Mesothelial cell of epicardium (in vitro differentiated cells): Measurements from ENCODE around the gene LRFN3. TPM values are rescaled to one million over a fixed set of nuclear protein-coding genes. Genes with fewer than 3 reads are reported as not detected.

Experiments
- DNase-seq, 2 experiments: peaks; one replicate each; pipeline ENCODE4 v3.0.0; 2021; ENCODE audit warnings: low spot score in 2 of 2; ENCODE audit not compliant: unreplicated experiment in 2 of 2
- H3K27ac Mint-ChIP-seq: 2 replicates; pipeline ENCODE4 v1.8.0; 2021; ENCODE audit warnings: mixed read lengths
- H3K27me3 Mint-ChIP-seq: 2 replicates; pipeline ENCODE4 v1.8.0; 2021; ENCODE audit warnings: low read depth, mixed read lengths
- H3K36me3 Mint-ChIP-seq: 2 replicates; pipeline ENCODE4 v1.8.0; 2021; ENCODE audit warnings: mixed read lengths
- H3K4me1 Mint-ChIP-seq: 2 replicates; pipeline ENCODE4 v1.8.0; 2021; ENCODE audit warnings: mixed read lengths
- H3K4me3 Mint-ChIP-seq: 2 replicates; pipeline ENCODE4 v1.8.0; 2021; ENCODE audit warnings: mild to moderate bottlenecking, moderate library complexity, mixed read lengths
- H3K9me3 Mint-ChIP-seq: 2 replicates; pipeline ENCODE4 v1.8.0; 2021; ENCODE audit warnings: mixed read lengths
- total RNA-seq: library from RNA; stranded (reverse); gene quantifications from 3 replicates; pipeline ENCODE4 v1.2.1, GENCODE V29; 2021
- TF ChIP-seq, protein P1 (sequence below): fragments of 200-600 bp; sonication (generic); IDR thresholded peaks from one replicate; pipeline ENCODE4 v1.5.0; 2021; ENCODE audit warnings: antibody characterized with exemption; ENCODE audit not compliant: unreplicated experiment

LRFN3 gene
- total RNA-seq, 1 donor from 2014 or later, result 25.7 TPM

DNA sequence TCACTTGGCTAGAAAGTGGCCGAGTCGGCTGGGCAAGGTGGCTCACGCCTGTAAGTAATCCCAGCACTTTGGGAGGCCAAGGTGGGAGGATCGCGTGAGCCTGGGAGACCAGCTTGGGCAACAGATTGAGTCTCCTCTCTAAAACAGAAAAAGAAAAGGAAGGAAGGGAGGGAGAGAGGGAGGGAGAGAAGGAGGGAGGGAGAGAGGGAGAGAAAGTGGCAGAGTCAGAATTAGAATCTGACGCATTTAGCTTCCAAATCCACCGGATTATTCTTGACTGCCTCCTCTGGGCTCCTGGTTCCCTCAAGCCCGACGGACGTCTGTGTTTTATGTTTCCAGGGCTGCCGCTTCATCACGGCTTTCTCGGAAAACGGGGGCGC is 22.5 kb downstream of the LRFN3 start:
- Mint-ChIP-seq H3K9me3 (peaks cover 5% of the 10 kb centered on the region), H3K27me3 (peaks cover 74% of the 10 kb centered on the region), H3K27ac (no peak overlapping the region), H3K36me3 (no peaks in the 10 kb centered on the region), H3K4me1 (no peaks in the 10 kb centered on the region), H3K4me3 (no peak overlapping the region)
- no peak for DNase-seq
- TF ChIP-seq, protein P1, sequence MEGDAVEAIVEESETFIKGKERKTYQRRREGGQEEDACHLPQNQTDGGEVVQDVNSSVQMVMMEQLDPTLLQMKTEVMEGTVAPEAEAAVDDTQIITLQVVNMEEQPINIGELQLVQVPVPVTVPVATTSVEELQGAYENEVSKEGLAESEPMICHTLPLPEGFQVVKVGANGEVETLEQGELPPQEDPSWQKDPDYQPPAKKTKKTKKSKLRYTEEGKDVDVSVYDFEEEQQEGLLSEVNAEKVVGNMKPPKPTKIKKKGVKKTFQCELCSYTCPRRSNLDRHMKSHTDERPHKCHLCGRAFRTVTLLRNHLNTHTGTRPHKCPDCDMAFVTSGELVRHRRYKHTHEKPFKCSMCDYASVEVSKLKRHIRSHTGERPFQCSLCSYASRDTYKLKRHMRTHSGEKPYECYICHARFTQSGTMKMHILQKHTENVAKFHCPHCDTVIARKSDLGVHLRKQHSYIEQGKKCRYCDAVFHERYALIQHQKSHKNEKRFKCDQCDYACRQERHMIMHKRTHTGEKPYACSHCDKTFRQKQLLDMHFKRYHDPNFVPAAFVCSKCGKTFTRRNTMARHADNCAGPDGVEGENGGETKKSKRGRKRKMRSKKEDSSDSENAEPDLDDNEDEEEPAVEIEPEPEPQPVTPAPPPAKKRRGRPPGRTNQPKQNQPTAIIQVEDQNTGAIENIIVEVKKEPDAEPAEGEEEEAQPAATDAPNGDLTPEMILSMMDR, result no peak

DNA sequence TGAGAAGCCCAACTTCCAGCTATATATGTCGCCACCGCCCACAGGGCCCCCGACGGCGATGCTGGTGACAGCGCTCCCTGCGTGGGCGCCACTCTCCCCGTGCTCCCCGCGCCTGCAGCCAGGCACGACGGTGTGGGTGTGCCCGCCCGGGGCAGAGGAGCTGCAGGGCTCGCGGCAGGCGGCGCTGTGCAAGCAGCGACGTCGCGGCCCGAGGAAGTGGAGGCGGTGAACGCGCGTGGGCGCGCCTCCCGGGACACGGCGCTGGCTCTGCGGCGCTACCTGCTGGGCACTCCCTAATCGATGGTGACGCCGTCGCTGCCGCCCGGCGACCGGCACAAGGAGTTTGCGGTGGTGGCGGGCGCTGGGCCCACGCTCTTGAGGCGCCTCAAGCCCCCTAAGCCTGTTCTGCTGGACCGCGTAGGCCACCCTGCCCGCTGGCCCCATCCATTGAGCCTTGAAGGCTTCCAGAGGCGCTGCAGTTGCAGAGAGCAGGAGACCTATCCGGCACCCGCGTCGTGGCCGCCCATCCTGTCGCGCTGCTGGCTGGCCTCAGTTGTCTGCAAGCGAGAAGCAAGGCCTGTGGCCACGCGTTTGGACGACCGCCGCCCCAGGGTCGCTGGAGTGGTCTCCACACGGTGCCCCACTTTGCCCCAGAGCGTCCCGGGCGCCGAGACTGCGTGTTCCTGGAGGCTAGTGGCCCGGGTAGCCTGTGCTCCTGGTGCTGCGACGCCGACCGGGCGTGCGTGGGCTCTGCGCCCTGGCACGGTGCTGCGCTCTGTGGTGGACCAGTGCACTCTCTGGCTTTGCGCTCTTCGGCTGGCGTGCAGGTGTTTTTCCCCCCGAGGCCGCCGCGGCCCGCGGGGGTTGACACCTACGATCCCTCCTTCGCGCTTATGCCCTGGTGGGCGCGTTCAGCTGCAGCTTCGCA is 23.1 kb downstream of the LRFN3 start:
- TF ChIP-seq, protein P1, result no peak
- Mint-ChIP-seq H3K27me3 (peaks cover 69% of the 10 kb centered on the region), H3K4me3 (no peak overlapping the region), H3K9me3 (peaks cover 5% of the 10 kb centered on the region), H3K36me3 (no peaks in the 10 kb centered on the region), H3K4me1 (no peaks in the 10 kb centered on the region), H3K27ac (no peak overlapping the region)
- no peak for DNase-seq

DNA sequence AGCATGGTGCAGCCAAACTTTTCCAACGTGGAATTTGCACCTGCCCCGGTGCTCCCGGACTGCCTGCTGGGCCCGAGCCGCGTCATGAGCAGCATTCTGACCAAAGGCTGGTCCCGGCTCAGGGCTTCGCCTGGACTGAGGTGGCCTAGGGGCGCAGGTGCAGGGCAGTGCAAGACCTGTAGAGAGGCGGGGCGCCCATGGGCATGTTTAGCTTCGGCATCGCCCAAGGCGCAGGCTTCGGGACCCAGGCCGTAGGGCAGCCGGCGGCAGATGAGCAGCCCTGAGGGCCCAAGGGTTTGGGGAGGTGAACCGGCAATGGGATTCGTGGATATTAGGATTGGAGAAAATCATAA is 23.8 kb downstream of the LRFN3 start:
- no peaks in the 10 kb centered on the region for H3K36me3 Mint-ChIP-seq
- H3K27ac Mint-ChIP-seq, result no peak overlapping the region
- H3K4me3 Mint-ChIP-seq, result no peak overlapping the region
- DNase-seq, result no peak
- peaks cover 68% of the 10 kb centered on the region for H3K27me3 Mint-ChIP-seq
- no peaks in the 10 kb centered on the region for H3K4me1 Mint-ChIP-seq
- peaks cover 5% of the 10 kb centered on the region for H3K9me3 Mint-ChIP-seq
- TF ChIP-seq, protein P1, result no peak

DNA sequence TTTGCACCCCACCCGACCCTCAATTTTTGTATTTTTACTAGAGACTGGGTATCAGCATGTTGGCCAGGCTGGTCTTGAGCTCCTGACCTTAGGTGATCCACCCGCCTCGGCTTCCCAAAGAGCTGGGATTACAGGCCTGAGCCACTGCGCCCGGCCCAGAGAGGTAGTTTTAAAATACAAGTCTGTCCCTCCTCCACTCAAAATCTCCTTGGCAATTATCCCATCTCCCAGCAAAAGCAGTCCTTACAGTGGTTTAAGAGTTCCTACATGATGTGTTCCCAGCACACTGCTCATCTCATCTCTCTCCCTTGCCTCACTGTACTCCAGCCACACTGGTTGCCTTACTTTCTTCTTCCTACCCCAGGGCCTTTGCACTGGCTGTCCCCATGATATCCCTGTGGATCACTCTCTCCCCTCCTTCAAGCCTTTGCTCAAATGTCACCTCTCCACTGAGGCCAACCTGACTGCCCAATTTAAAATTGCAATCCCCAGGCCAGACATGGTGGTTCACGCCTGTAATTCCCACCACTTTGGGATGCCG is 24.3 kb downstream of the LRFN3 start:
- no peak overlapping the region for H3K4me3 Mint-ChIP-seq
- H3K9me3 Mint-ChIP-seq, result peaks cover 5% of the 10 kb centered on the region
- TF ChIP-seq, protein P1, result no peak
- no peaks in the 10 kb centered on the region for H3K4me1 Mint-ChIP-seq
- no peak overlapping the region for H3K27ac Mint-ChIP-seq
- DNase-seq, result no peak
- peaks cover 66% of the 10 kb centered on the region for H3K27me3 Mint-ChIP-seq
- no peaks in the 10 kb centered on the region for H3K36me3 Mint-ChIP-seq

DNA sequence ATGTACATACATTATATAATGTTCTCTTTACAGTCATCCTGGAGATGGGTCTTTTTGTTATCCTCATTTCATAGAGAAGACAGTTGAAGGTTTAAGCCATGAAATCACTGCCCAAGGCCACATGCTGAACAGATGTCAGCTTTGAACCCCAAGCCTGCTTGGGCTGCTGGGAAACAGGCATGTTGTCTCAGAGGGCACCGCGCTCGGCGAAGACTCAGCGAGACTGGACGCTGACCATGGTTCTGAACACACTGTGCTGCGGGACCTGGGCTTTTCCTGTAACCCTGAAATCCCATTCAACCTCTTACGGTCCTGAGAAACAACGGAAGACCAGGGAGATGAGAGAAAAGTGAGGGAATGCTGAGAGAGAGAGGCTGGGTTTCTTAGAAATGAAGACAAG is 27.3 kb downstream of the LRFN3 start:
- TF ChIP-seq, protein P1, result no peak
- H3K27me3 Mint-ChIP-seq, result peaks cover 53% of the 10 kb centered on the region
- H3K4me3 Mint-ChIP-seq, result no peak overlapping the region
- no peak overlapping the region for H3K27ac Mint-ChIP-seq
- H3K9me3 Mint-ChIP-seq, result no peaks in the 10 kb centered on the region
- H3K4me1 Mint-ChIP-seq, result no peaks in the 10 kb centered on the region
- DNase-seq, result peak; percentile 54 to 79
- no peaks in the 10 kb centered on the region for H3K36me3 Mint-ChIP-seq
